H9 (cell line): ENCODE results near the gene EIF4E1B. TPM values are rescaled to one million over a fixed set of nuclear protein-coding genes. Genes with fewer than 3 reads are reported as not detected.

Experiments
- DNase-seq: peaks from one replicate; pipeline ENCODE4 v3.0.0-alpha.2; 2017
- H2AFZ ChIP-seq: one replicate; pipeline ENCODE4 v1.6.1; 2013; ENCODE audit warnings: mild to moderate bottlenecking, low read length, control low read depth, moderate library complexity
- H2AK5ac ChIP-seq: 2 replicates; pipeline ENCODE4 v1.6.1; 2013; ENCODE audit warnings: low read length, control low read depth, mixed read lengths; ENCODE audit not compliant: insufficient read length
- H2BK120ac ChIP-seq: one replicate; pipeline ENCODE4 v1.6.1; 2013; ENCODE audit warnings: low read depth, mild to moderate bottlenecking, low read length, control low read depth, inconsistent platforms; ENCODE audit not compliant: poor library complexity, severe bottlenecking
- H2BK12ac ChIP-seq: 2 replicates; pipeline ENCODE4 v1.6.1; 2013; ENCODE audit warnings: low read length, control low read depth, mixed read lengths, low read depth; ENCODE audit not compliant: insufficient read length
- H2BK15ac ChIP-seq: 2 replicates; pipeline ENCODE4 v1.6.1; 2013; ENCODE audit warnings: low read depth, low read length, control low read depth
- H2BK20ac ChIP-seq: one replicate; pipeline ENCODE4 v1.6.1; 2013; ENCODE audit warnings: low read depth, mild to moderate bottlenecking, low read length, control low read depth, inconsistent platforms; ENCODE audit not compliant: poor library complexity, severe bottlenecking
- H2BK5ac ChIP-seq: 2 replicates; pipeline ENCODE4 v1.6.1; 2013; ENCODE audit warnings: low read length, control low read depth, mixed read lengths; ENCODE audit not compliant: insufficient read length
- H3K14ac ChIP-seq: 2 replicates; pipeline ENCODE4 v1.6.1; 2013; ENCODE audit warnings: low read length, control low read depth; ENCODE audit not compliant: insufficient read depth
- H3K18ac ChIP-seq: 2 replicates; pipeline ENCODE4 v1.6.1; 2013; ENCODE audit warnings: low read depth, mild to moderate bottlenecking, mixed read lengths, low read length, control low read depth; ENCODE audit not compliant: insufficient read length
- H3K23ac ChIP-seq: 2 replicates; pipeline ENCODE4 v1.6.1; 2013; ENCODE audit warnings: low read length, control low read depth, mixed read lengths, low read depth; ENCODE audit not compliant: insufficient read length
- H3K23me2 ChIP-seq: 2 replicates; pipeline ENCODE4 v1.6.1; 2013; ENCODE audit warnings: low read depth, mild to moderate bottlenecking, mixed read lengths, low read length, control low read depth; ENCODE audit not compliant: insufficient read length, poor library complexity, severe bottlenecking
- H3K27ac ChIP-seq: 2 replicates; pipeline ENCODE4 v1.5.1; 2013; ENCODE audit warnings: low read length, control low read depth, mixed read lengths, low read depth; ENCODE audit not compliant: insufficient read length
- H3K27me3 ChIP-seq: 2 replicates; pipeline ENCODE4 v1.6.1; 2013; ENCODE audit warnings: low read length, control low read depth, inconsistent platforms; ENCODE audit not compliant: insufficient read depth
- H3K4ac ChIP-seq: 2 replicates; pipeline ENCODE4 v1.6.1; 2013; ENCODE audit warnings: low read depth, mild to moderate bottlenecking, control low read depth, inconsistent platforms, low read length, moderate library complexity
- H3K4me1 ChIP-seq: 2 replicates; pipeline ENCODE4 v1.6.1; 2013; ENCODE audit warnings: low read length, control low read depth, inconsistent platforms; ENCODE audit not compliant: insufficient read depth
- H3K4me2 ChIP-seq: 2 replicates; pipeline ENCODE4 v1.6.1; 2013; ENCODE audit warnings: low read length, control low read depth, mixed read lengths; ENCODE audit not compliant: insufficient read length, insufficient read depth
- H3K56ac ChIP-seq: 2 replicates; pipeline ENCODE4 v1.6.1; 2013; ENCODE audit warnings: low read depth, mild to moderate bottlenecking, mixed read lengths, low read length, control low read depth; ENCODE audit not compliant: insufficient read length
- H3K79me1 ChIP-seq: 2 replicates; pipeline ENCODE4 v1.6.1; 2013; ENCODE audit warnings: low read depth, mild to moderate bottlenecking, moderate library complexity, low read length, control low read depth, inconsistent platforms; ENCODE audit not compliant: insufficient read depth, poor library complexity, severe bottlenecking
- H3K79me2 ChIP-seq: 2 replicates; pipeline ENCODE4 v1.6.1; 2013; ENCODE audit warnings: low read length, control low read depth, inconsistent platforms; ENCODE audit not compliant: insufficient read depth
- H3K9ac ChIP-seq: 2 replicates; pipeline ENCODE4 v1.6.1; 2013; ENCODE audit warnings: low read length, control low read depth, mixed read lengths; ENCODE audit not compliant: insufficient read length; ENCODE audit errors: extremely low read depth
- H3K9me3 ChIP-seq: one replicate; pipeline ENCODE4 v1.6.1; 2013; ENCODE audit warnings: low read depth, low read length, inconsistent platforms; ENCODE audit not compliant: control insufficient read depth
- H3T11ph ChIP-seq: one replicate; pipeline ENCODE4 v1.6.1; 2013; ENCODE audit warnings: mild to moderate bottlenecking, low read length, control low read depth, inconsistent platforms
- H4K20me1 ChIP-seq: one replicate; pipeline ENCODE4 v1.6.1; 2013; ENCODE audit not compliant: control insufficient read depth, insufficient read length, insufficient read depth
- H4K5ac ChIP-seq: 2 replicates; pipeline ENCODE4 v1.6.1; 2013; ENCODE audit warnings: low read depth, mild to moderate bottlenecking, mixed read lengths, low read length, control low read depth; ENCODE audit not compliant: insufficient read length
- H4K8ac ChIP-seq: replicated peaks from 2 replicates; pipeline ENCODE4 v1.6.1; 2013; ENCODE audit warnings: low read length, control low read depth, mixed read lengths, low read depth; ENCODE audit not compliant: insufficient read length
- H4K91ac ChIP-seq: 2 replicates; pipeline ENCODE4 v1.6.1; 2013; ENCODE audit warnings: low read depth, mild to moderate bottlenecking, moderate library complexity, mixed read lengths, low read length, control low read depth; ENCODE audit not compliant: insufficient read length
- H3K27ac Mint-ChIP-seq, 3 experiments: 2 replicates in 2 of 3; 3 replicates in 1 of 3; pipeline ENCODE4 v1.8.0; 2020 to 2021; ENCODE audit warnings: mixed read lengths in 3 of 3, mild to moderate bottlenecking in 1 of 3, moderate library complexity in 1 of 3
- H3K27me3 Mint-ChIP-seq: 2 replicates; pipeline ENCODE4 v1.8.0; 2021; ENCODE audit warnings: low read depth, mild to moderate bottlenecking, moderate library complexity, mixed read lengths
- H3K36me3 Mint-ChIP-seq, 3 experiments: 2 replicates in 2 of 3; 3 replicates in 1 of 3; pipeline ENCODE4 v1.8.0; 2020 to 2021; ENCODE audit warnings: low read depth in 3 of 3, mixed read lengths in 3 of 3; ENCODE audit not compliant: insufficient read depth in 1 of 3
- H3K4me1 Mint-ChIP-seq, 2 experiments: 2 replicates each; pipeline ENCODE4 v1.8.0; 2020; ENCODE audit warnings: mixed read lengths in 2 of 2
- H3K4me3 Mint-ChIP-seq, 2 experiments: 2 replicates in 1 of 2; 3 replicates in 1 of 2; pipeline ENCODE4 v1.8.0; 2020 to 2021; ENCODE audit warnings: mild to moderate bottlenecking in 2 of 2, mixed read lengths in 2 of 2, moderate library complexity in 1 of 2
- H3K9me3 Mint-ChIP-seq, 2 experiments: 2 replicates in 1 of 2; 3 replicates in 1 of 2; pipeline ENCODE4 v1.8.0; 2020; ENCODE audit warnings: mild to moderate bottlenecking in 2 of 2, mixed read lengths in 2 of 2, moderate library complexity in 1 of 2
- WGBS: extraction: QIAGEN DNeasy Blood & Tissue Kit; methylation state at CpG from one replicate; pipeline ENCODE4 v1.1.7; 2013; ENCODE audit warnings: missing lambda C conversion rate, low lambda C conversion rate, mixed read lengths; ENCODE audit not compliant: insufficient read length; ENCODE audit errors: extremely low coverage; 5-methylcytosine and 5-hydroxymethylcytosine counted together
- total RNA-seq: library from RNA; stranded (reverse); gene quantifications from 2 replicates; pipeline ENCODE4 v1.2.1, GENCODE V29; 2021
- TF ChIP-seq, protein P1 (sequence below): fragments of 200-600 bp; sonication (generic); conservative IDR thresholded peaks from 3 replicates; pipeline ENCODE4 v1.8.0; 2021; ENCODE audit warnings: antibody characterized with exemption, mild to moderate bottlenecking

EIF4E1B gene
- total RNA-seq, 1 experiment from 2014 or later, result 1.3 TPM

DNA sequence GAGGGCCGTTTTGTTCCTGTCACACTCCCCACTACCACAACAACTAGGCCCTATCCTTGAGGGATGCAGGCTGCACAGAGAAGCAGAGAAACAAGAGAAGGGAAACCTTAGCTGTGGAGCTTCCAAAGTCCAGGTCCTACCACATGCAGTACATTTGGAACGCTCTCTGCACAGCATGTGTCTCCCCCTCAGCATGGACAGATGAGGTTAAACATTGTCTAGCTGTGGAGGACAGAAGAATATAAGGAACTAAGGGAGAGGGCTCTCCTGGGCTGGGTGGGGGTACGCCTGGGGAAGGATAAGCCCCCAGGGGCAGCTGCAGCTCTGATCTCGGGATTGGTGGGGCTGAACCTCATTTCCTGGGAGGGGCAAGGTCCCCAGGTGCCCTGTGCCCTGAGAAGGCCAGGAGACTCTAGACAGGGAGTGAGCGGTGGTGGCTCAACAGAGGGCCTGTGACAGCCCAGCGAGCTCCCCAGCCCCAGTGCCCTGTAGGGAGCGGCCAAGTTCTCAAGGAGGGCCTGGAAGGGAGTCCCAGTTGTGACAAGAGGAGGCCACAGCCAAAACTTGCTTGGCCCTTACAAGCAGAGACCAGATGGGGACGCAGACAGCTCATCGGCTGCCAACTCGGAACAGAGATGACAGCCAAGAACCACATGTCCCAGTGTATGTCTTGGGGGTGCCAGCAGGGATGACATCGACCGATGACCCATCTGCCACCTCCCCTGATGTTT is 46.9 kb downstream of the EIF4E1B start:
- Histone ChIP-seq H4K20me1 (no peaks in the 10 kb centered on the region), H3K27me3 (no peaks in the 10 kb centered on the region), H3K56ac (no peak overlapping the region), H3K4me1 (peaks cover 2% of the 10 kb centered on the region; the same call in 1 of the 2 replicates), H3K23me2 (no peaks in the 10 kb centered on the region), H4K5ac (no peak overlapping the region), H3K14ac (no peak overlapping the region; the same call in 1 of the 2 replicates), H3K18ac (no peak overlapping the region), H2BK120ac (no peak overlapping the region), H3K27ac (no peak overlapping the region), H4K91ac (no peak overlapping the region), H3K9me3 (no peaks in the 10 kb centered on the region), H3K9ac (no peak overlapping the region), H3K23ac (no peak overlapping the region), H2BK20ac (peak overlapping the region; percentile 1), H4K8ac (no peak overlapping the region), H3K79me1 (no peaks in the 10 kb centered on the region), H2BK15ac (no peak overlapping the region), H2BK5ac (no peak overlapping the region), H3T11ph (no peak overlapping the region), H3K79me2 (no peaks in the 10 kb centered on the region), H2AFZ (no peak overlapping the region), H3K4ac (no peak overlapping the region), H3K4me2 (no peak overlapping the region), H2BK12ac (no peak overlapping the region), H2AK5ac (no peak overlapping the region)
- DNase-seq, result no peak
- Mint-ChIP-seq H3K27me3 (peaks cover 8% of the 10 kb centered on the region), H3K4me1 (peaks cover 13 to 28% of the 10 kb centered on the region in 2 experiments), H3K9me3 (no peaks in the 10 kb centered on the region), H3K27ac (no peak overlapping the region; a peak in 1 of 7 replicates), H3K4me3 (no peak overlapping the region), H3K36me3 (no peaks in the 10 kb centered on the region)
- WGBS, result no CpG with 5 or more reads among the region's 12 CpGs
- TF ChIP-seq, protein P1, sequence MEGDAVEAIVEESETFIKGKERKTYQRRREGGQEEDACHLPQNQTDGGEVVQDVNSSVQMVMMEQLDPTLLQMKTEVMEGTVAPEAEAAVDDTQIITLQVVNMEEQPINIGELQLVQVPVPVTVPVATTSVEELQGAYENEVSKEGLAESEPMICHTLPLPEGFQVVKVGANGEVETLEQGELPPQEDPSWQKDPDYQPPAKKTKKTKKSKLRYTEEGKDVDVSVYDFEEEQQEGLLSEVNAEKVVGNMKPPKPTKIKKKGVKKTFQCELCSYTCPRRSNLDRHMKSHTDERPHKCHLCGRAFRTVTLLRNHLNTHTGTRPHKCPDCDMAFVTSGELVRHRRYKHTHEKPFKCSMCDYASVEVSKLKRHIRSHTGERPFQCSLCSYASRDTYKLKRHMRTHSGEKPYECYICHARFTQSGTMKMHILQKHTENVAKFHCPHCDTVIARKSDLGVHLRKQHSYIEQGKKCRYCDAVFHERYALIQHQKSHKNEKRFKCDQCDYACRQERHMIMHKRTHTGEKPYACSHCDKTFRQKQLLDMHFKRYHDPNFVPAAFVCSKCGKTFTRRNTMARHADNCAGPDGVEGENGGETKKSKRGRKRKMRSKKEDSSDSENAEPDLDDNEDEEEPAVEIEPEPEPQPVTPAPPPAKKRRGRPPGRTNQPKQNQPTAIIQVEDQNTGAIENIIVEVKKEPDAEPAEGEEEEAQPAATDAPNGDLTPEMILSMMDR, result no peak
